Measurements from ENCODE around the gene ZC3H12D. TPM values are rescaled to one million over a fixed set of nuclear protein-coding genes. Genes with fewer than 3 reads are reported as not detected.

The ZC3H12D gene
- total and polyA plus RNA-seq, 2 experiments from 2014 or later: 0.07 TPM; not detected in 1

DNA sequence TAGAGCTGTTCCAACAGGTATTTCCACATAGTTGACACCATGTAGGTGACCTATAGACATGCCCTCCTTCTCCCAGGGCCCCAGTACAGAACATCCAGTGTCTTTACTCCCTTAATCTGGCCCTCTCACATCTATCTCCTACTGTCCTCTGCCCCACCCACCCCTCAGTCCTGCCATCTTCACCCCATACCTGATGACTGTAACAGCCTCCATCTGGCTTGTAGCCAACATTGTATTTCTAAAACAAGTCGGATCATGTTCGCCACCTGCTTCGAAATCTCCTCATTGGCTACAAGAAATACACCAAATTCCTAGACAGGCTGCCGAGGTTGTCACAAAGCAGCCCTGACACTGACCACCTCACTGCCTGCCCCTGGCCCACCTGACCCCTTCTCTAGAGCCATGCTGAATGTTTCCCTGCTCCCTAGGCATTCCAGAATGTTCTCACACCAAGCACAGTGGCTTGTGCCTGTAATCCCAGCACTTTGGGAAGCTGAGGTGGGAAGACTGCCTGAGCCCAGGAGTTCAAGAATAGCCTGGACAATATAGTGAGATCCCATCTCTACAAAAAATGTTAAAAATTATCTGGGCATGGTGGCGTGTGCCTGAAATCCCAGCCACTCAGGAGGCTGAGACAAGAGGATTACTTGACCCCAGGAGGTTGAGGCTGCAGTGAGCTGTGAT lies 6.0 kb downstream of the ZC3H12D start:
- H3F3A ChIP-seq (replicated peaks; ENCODE audit: low read depth): no peaks in the 10 kb centered on the region
- H3K27me3 Mint-ChIP-seq (ENCODE audit: insufficient read depth, low read depth, poor library complexity): no peaks in the 10 kb centered on the region
- ATAC-seq: no peak
- DNase-seq (ENCODE audit: low spot score): no peak
- no peaks in the 10 kb centered on the region for H3K9me2 ChIP-seq (ENCODE audit: insufficient read depth)
- peaks cover 5% of the 10 kb centered on the region; the same call in 2 of the 3 replicates for H3K4me1 Mint-ChIP-seq
- 0 out of 2 replicates have a peak, but pooled peaks cover 1% of the 10 kb centered on the region for H3K4me1 ChIP-seq (ENCODE audit: insufficient read depth)
- H3K27ac Mint-ChIP-seq: no peak overlapping the region
- H3K9me3 Mint-ChIP-seq: no peaks in the 10 kb centered on the region
- H2AFZ ChIP-seq: no peak overlapping the region
- no peaks in the 10 kb centered on the region for H3K27me3 ChIP-seq (ENCODE audit: insufficient read depth)
- H3K4me3 ChIP-seq: no peak overlapping the region
- no peaks in the 10 kb centered on the region for H4K20me1 ChIP-seq (replicated peaks; ENCODE audit: insufficient read depth)
- H3K79me2 ChIP-seq (replicated peaks; ENCODE audit: insufficient read depth): no peaks in the 10 kb centered on the region
- H3K27ac ChIP-seq (ENCODE audit: low read depth): no peak overlapping the region
- no peak overlapping the region for H3K4me3 Mint-ChIP-seq
- no peaks in the 10 kb centered on the region for H3K36me3 ChIP-seq (ENCODE audit: insufficient read depth)
- H3K36me3 Mint-ChIP-seq (ENCODE audit: low read depth): no peaks in the 10 kb centered on the region
- H3K4me2 ChIP-seq: no peak overlapping the region
- TF ChIP-seq ZNF331 (CRISPR knock-in tag; IDR thresholded peaks at IDR 0.05; ENCODE audit: low read depth): no peak
- no peak for TF ChIP-seq ZNF114 (CRISPR knock-in tag; IDR thresholded peaks at IDR 0.05)
- TF ChIP-seq POLR2AphosphoS5 (IDR thresholded peaks at IDR 0.05; ENCODE audit: low read depth): no peak
- TF ChIP-seq, protein P1, sequence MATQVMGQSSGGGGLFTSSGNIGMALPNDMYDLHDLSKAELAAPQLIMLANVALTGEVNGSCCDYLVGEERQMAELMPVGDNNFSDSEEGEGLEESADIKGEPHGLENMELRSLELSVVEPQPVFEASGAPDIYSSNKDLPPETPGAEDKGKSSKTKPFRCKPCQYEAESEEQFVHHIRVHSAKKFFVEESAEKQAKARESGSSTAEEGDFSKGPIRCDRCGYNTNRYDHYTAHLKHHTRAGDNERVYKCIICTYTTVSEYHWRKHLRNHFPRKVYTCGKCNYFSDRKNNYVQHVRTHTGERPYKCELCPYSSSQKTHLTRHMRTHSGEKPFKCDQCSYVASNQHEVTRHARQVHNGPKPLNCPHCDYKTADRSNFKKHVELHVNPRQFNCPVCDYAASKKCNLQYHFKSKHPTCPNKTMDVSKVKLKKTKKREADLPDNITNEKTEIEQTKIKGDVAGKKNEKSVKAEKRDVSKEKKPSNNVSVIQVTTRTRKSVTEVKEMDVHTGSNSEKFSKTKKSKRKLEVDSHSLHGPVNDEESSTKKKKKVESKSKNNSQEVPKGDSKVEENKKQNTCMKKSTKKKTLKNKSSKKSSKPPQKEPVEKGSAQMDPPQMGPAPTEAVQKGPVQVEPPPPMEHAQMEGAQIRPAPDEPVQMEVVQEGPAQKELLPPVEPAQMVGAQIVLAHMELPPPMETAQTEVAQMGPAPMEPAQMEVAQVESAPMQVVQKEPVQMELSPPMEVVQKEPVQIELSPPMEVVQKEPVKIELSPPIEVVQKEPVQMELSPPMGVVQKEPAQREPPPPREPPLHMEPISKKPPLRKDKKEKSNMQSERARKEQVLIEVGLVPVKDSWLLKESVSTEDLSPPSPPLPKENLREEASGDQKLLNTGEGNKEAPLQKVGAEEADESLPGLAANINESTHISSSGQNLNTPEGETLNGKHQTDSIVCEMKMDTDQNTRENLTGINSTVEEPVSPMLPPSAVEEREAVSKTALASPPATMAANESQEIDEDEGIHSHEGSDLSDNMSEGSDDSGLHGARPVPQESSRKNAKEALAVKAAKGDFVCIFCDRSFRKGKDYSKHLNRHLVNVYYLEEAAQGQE (IDR thresholded peaks at IDR 0.05; ENCODE audit: unreplicated experiment): no peak

DNA sequence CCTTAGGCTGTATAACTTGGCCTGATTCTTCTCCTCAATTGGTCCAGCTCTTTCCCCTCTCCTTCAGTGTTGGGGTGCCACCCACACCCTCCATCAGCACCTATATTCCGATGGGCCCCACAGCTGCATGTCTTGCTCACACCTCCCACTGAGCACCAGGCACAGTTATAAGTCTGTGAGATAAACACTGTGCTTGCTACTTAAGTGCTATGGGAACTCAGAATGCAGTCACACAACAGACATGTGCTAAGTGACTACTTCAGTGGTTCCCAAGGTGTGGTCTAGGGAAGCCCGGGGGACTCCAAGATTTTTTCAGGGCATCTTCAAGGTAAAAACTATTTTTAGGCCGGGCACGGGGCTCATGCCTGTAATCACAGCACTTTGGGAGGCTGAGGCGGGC lies 7.3 kb downstream of the ZC3H12D start:
- no peaks in the 10 kb centered on the region for H3K79me2 ChIP-seq (replicated peaks; ENCODE audit: insufficient read depth)
- ATAC-seq: no peak

More for the DNA sequence above, 7.3 kb downstream of the ZC3H12D start:
- Mint-ChIP-seq H3K27ac (no peak overlapping the region), H3K4me3 (no peak overlapping the region), H3K9me3 (no peaks in the 10 kb centered on the region), H3K36me3 (ENCODE audit: low read depth) (no peaks in the 10 kb centered on the region), H3K4me1 (peaks cover 12% of the 10 kb centered on the region; the same call in 2 of the 3 replicates), H3K27me3 (ENCODE audit: insufficient read depth, low read depth, poor library complexity) (peaks cover 7% of the 10 kb centered on the region)
- no peaks in the 10 kb centered on the region for H3F3A ChIP-seq (replicated peaks; ENCODE audit: low read depth)
- TF ChIP-seq EZH2phosphoT487 (IDR thresholded peaks at IDR 0.05; ENCODE audit: unreplicated experiment) (no peak), JUNB (IDR thresholded peaks at IDR 0.05; ENCODE audit: unreplicated experiment) (no peak), ZNF114 (CRISPR knock-in tag; IDR thresholded peaks at IDR 0.05) (no peak), EZH2 (IDR thresholded peaks at IDR 0.05; ENCODE audit: low read depth, unreplicated experiment) (no peak), NANOG (IDR thresholded peaks at IDR 0.05; ENCODE audit: borderline replicate concordance) (no peak), ZNF331 (CRISPR knock-in tag; IDR thresholded peaks at IDR 0.05; ENCODE audit: low read depth) (no peak)
- TF ChIP-seq, protein P1 (IDR thresholded peaks at IDR 0.05; ENCODE audit: unreplicated experiment): no peak
- TF ChIP-seq, protein P2, sequence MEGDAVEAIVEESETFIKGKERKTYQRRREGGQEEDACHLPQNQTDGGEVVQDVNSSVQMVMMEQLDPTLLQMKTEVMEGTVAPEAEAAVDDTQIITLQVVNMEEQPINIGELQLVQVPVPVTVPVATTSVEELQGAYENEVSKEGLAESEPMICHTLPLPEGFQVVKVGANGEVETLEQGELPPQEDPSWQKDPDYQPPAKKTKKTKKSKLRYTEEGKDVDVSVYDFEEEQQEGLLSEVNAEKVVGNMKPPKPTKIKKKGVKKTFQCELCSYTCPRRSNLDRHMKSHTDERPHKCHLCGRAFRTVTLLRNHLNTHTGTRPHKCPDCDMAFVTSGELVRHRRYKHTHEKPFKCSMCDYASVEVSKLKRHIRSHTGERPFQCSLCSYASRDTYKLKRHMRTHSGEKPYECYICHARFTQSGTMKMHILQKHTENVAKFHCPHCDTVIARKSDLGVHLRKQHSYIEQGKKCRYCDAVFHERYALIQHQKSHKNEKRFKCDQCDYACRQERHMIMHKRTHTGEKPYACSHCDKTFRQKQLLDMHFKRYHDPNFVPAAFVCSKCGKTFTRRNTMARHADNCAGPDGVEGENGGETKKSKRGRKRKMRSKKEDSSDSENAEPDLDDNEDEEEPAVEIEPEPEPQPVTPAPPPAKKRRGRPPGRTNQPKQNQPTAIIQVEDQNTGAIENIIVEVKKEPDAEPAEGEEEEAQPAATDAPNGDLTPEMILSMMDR (conservative IDR thresholded peaks at IDR 0.05; ENCODE audit: low read depth in 2 of 2): no peak
- TF ChIP-seq, protein P3, sequence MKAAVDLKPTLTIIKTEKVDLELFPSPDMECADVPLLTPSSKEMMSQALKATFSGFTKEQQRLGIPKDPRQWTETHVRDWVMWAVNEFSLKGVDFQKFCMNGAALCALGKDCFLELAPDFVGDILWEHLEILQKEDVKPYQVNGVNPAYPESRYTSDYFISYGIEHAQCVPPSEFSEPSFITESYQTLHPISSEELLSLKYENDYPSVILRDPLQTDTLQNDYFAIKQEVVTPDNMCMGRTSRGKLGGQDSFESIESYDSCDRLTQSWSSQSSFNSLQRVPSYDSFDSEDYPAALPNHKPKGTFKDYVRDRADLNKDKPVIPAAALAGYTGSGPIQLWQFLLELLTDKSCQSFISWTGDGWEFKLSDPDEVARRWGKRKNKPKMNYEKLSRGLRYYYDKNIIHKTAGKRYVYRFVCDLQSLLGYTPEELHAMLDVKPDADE (IDR thresholded peaks at IDR 0.05): no peak
- no peaks in the 10 kb centered on the region for H3K27me3 ChIP-seq (ENCODE audit: insufficient read depth)
- no peaks in the 10 kb centered on the region for H3K9me2 ChIP-seq (ENCODE audit: insufficient read depth)
- 0 out of 2 replicates have a peak, but pooled peaks cover 6% of the 10 kb centered on the region for H3K4me1 ChIP-seq (ENCODE audit: insufficient read depth)
- no peaks in the 10 kb centered on the region for H3K36me3 ChIP-seq (ENCODE audit: insufficient read depth)
- no peak overlapping the region for H3K4me2 ChIP-seq
- H4K20me1 ChIP-seq (replicated peaks; ENCODE audit: insufficient read depth): no peaks in the 10 kb centered on the region
- no peak overlapping the region for H3K27ac ChIP-seq (ENCODE audit: low read depth)
- H2AFZ ChIP-seq: peak overlapping the region; percentile 10; the same call in 1 of the 2 replicates
- no peak overlapping the region for H3K4me3 ChIP-seq
- no peak for DNase-seq (ENCODE audit: low spot score)
